Measurements from ENCODE around the gene TECTA.

DNA sequence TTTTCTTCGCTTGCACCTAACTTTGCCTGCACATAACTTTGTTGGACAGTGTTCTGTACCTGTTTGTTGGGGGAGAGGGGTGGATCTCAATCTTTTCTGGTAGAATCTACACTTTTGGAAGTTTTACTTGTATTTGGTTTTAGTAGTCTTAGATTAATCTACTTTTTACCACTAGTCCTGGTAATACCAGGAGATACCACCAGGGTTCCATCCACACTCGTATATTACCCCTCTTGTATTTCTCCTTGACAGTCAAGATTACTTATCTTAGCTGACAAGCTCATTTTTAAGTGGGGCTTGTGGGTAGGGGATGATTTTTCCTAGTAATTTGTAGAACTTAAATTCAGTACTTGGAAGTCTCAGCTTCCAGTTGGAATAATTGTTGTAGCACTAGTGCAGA, 37.3 kb upstream of the TECTA start:
- TF ChIP-seq, protein P1, sequence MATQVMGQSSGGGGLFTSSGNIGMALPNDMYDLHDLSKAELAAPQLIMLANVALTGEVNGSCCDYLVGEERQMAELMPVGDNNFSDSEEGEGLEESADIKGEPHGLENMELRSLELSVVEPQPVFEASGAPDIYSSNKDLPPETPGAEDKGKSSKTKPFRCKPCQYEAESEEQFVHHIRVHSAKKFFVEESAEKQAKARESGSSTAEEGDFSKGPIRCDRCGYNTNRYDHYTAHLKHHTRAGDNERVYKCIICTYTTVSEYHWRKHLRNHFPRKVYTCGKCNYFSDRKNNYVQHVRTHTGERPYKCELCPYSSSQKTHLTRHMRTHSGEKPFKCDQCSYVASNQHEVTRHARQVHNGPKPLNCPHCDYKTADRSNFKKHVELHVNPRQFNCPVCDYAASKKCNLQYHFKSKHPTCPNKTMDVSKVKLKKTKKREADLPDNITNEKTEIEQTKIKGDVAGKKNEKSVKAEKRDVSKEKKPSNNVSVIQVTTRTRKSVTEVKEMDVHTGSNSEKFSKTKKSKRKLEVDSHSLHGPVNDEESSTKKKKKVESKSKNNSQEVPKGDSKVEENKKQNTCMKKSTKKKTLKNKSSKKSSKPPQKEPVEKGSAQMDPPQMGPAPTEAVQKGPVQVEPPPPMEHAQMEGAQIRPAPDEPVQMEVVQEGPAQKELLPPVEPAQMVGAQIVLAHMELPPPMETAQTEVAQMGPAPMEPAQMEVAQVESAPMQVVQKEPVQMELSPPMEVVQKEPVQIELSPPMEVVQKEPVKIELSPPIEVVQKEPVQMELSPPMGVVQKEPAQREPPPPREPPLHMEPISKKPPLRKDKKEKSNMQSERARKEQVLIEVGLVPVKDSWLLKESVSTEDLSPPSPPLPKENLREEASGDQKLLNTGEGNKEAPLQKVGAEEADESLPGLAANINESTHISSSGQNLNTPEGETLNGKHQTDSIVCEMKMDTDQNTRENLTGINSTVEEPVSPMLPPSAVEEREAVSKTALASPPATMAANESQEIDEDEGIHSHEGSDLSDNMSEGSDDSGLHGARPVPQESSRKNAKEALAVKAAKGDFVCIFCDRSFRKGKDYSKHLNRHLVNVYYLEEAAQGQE (IDR thresholded peaks at IDR 0.05; ENCODE audit: insufficient read depth in 1 of 2, low read depth in 2 of 2, low read length in 1 of 2), result no peak
- TF ChIP-seq, protein P2, sequence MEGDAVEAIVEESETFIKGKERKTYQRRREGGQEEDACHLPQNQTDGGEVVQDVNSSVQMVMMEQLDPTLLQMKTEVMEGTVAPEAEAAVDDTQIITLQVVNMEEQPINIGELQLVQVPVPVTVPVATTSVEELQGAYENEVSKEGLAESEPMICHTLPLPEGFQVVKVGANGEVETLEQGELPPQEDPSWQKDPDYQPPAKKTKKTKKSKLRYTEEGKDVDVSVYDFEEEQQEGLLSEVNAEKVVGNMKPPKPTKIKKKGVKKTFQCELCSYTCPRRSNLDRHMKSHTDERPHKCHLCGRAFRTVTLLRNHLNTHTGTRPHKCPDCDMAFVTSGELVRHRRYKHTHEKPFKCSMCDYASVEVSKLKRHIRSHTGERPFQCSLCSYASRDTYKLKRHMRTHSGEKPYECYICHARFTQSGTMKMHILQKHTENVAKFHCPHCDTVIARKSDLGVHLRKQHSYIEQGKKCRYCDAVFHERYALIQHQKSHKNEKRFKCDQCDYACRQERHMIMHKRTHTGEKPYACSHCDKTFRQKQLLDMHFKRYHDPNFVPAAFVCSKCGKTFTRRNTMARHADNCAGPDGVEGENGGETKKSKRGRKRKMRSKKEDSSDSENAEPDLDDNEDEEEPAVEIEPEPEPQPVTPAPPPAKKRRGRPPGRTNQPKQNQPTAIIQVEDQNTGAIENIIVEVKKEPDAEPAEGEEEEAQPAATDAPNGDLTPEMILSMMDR (IDR thresholded peaks at IDR 0.05), result peak; percentile 32; the same call in 1 of the 2 replicates
- TF ChIP-seq TCF7L2 (IDR thresholded peaks at IDR 0.05; ENCODE audit: low read depth, low read length), result no peak
- TF ChIP-seq POLR2AphosphoS5 (IDR thresholded peaks at IDR 0.05; ENCODE audit: low read depth, low read length), result no peak
- no peak for TF ChIP-seq SIN3A (IDR thresholded peaks at IDR 0.05; ENCODE audit: borderline replicate concordance, insufficient read depth, low read depth, low read length)
